ENCODE measurements around the gene FAM168A. TPM values are rescaled to one million over a fixed set of nuclear protein-coding genes. Genes with fewer than 3 reads are reported as not detected.
A peak's percentile ranks its signal among the peaks of the same experiment; 100 is the strongest.

The FAM168A gene
- total RNA-seq, 1 donor from 2014 or later, result 28.4 TPM

GRCh38 chr11:73367482-73368024, 230.4 kb downstream of the FAM168A start:
- no peak for TF ChIP-seq CTCF (IDR thresholded peaks at IDR 0.05; ENCODE audit: borderline replicate concordance)
- Histone ChIP-seq H3K4me3 (no peak overlapping the region), H3K36me3 (peaks cover 58% of the 10 kb centered on the region), H3K9me3 (replicated peaks) (no peaks in the 10 kb centered on the region), H3K4me1 (peaks cover 35% of the 10 kb centered on the region), H3K27ac (replicated peaks) (no peak overlapping the region), H3K27me3 (ENCODE audit: low read depth) (no peaks in the 10 kb centered on the region)
- intact Hi-C loops (cut with micrococcal nuclease), result no loop called here
- no peak for DNase-seq

DNA sequence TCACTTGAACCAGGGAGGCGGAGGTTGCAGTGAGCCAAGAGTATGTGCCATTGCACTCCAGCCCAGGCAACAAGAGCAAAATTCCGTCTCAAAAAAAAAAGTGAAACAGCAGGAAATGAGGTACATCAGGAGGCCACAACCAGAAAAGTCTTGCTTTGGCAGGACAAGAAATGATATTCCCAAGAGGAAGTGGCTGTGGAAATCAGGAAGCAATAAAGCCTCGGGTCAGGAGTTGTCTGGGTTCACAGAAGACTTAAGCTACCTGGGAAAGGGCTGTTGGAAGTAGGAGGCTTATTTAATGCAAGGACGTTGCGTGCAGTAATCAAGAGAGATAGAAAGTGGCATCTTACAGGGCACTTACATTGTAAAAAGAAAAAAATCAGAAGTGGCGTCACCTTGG, 231.0 kb downstream of the FAM168A start:
- TF ChIP-seq CTCF (IDR thresholded peaks at IDR 0.05; ENCODE audit: borderline replicate concordance), result no peak

DNA sequence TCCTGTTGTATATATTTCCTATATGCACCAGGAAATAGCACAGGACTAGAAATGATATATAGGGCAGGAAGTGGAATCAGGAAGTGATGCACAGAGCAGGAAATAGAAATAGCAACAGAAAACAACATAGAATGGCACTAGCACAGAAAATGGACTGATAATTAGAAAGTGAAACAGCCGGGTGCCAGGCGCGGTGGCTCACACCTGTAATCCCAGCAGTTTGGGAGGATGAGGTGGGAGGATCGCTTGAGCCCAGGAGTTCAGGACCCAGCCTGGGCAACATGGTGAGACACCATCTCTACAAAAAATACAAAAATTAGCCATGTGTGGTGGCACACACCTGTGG, 231.7 kb downstream of the FAM168A start:
- H3K27ac ChIP-seq (replicated peaks), result no peak overlapping the region
- peaks cover 29% of the 10 kb centered on the region for H3K4me1 ChIP-seq
- DNase-seq, result no peak
- no peak overlapping the region for H3K4me3 ChIP-seq
- intact Hi-C loops (cut with micrococcal nuclease), result no loop called here
- TF ChIP-seq CTCF (IDR thresholded peaks at IDR 0.05; ENCODE audit: borderline replicate concordance), result no peak
- no peaks in the 10 kb centered on the region for H3K27me3 ChIP-seq (ENCODE audit: low read depth)
- peaks cover 72% of the 10 kb centered on the region for H3K36me3 ChIP-seq
- H3K9me3 ChIP-seq (replicated peaks), result no peaks in the 10 kb centered on the region

More for the DNA sequence above, 231.0 kb downstream of the FAM168A start:
- Histone ChIP-seq H3K27me3 (ENCODE audit: low read depth) (no peaks in the 10 kb centered on the region), H3K9me3 (replicated peaks) (no peaks in the 10 kb centered on the region), H3K36me3 (peaks cover 64% of the 10 kb centered on the region), H3K27ac (replicated peaks) (peak overlapping the region; percentile 16), H3K4me3 (no peak overlapping the region), H3K4me1 (peaks cover 29% of the 10 kb centered on the region)
- no peak for DNase-seq
- intact Hi-C loops (cut with micrococcal nuclease), result no loop called here

DNA sequence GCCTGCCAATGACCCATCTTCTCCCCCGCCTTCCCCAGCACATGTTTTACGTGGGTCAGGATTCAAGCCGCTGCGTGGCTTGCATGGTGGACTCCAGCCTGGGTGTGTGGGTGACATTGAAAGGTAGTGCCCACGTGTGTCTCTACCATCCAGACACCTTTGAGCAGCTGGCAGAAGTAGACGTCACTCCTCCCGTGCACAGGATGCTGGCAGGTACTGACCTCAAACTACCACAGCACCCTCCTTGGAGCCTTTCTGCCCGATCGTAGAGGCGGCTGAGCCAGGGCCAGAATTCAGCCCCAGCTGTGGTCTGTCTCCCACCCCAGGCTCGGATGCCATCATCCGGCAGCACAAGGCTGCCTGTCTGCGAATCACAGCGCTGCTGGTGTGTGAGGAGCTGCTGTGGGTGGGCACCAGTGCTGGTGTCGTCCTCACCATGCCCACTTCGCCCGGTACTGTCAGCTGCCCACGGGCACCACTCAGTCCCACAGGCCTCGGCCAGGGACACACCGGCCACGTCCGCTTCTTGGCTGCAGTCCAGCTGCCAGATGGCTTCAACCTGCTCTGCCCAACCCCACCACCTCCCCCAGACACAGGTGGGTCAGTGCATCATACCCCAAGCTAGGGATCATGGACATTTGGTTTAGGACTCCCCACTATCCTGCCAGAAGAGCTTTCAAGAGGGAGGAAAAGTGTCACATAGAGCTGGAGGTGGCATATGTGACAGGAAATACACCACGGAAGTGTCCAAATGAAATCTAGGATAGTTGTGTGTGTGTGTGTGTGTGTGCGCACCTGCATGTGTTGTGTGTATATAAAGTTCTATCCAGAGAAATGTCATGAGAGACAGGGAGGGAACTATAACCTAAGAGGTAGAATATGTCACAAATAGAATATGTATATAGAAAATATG, 232.3 kb downstream of the FAM168A start:
- no peaks in the 10 kb centered on the region for H3K27me3 ChIP-seq (ENCODE audit: low read depth)
- no peak overlapping the region for H3K27ac ChIP-seq (replicated peaks)
- peaks cover 29% of the 10 kb centered on the region for H3K4me1 ChIP-seq
- peaks cover 78% of the 10 kb centered on the region for H3K36me3 ChIP-seq
- intact Hi-C loops (cut with micrococcal nuclease), result no loop called here
- no peak for TF ChIP-seq CTCF (IDR thresholded peaks at IDR 0.05; ENCODE audit: borderline replicate concordance)
- H3K9me3 ChIP-seq (replicated peaks), result no peaks in the 10 kb centered on the region
- DNase-seq, result no peak
- no peak overlapping the region for H3K4me3 ChIP-seq

DNA sequence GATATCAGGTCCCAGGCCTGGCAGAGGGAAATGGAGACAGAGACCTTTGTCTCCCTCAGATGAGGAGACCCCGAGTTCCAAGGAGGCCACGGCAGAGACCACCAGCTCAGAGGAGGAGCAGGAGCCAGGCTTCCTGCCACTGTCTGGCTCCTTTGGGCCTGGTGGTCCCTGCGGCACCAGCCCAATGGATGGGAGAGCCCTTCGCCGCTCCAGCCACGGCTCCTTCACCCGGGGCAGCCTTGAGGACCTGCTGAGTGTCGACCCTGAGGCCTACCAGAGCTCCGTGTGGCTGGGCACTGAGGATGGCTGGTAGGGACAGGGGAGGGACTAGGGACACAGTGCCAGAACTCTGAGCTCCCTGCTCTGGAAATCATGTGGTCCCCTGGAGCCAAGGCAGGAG, 234.8 kb downstream of the FAM168A start:
- H3K4me1 ChIP-seq, result peaks cover 37% of the 10 kb centered on the region
- TF ChIP-seq CTCF (IDR thresholded peaks at IDR 0.05; ENCODE audit: borderline replicate concordance), result no peak
- peak overlapping the region; percentile 4 for H3K27ac ChIP-seq (replicated peaks)
- no peaks in the 10 kb centered on the region for H3K27me3 ChIP-seq (ENCODE audit: low read depth)
- no peak overlapping the region for H3K4me3 ChIP-seq
- no peaks in the 10 kb centered on the region for H3K9me3 ChIP-seq (replicated peaks)
- intact Hi-C loops (cut with micrococcal nuclease), result no loop called here
- DNase-seq, result no peak
- peaks cover 97% of the 10 kb centered on the region for H3K36me3 ChIP-seq

Data from left ventricle myocardium inferior (tissue), 1 donor.